ENCODE results near the gene SLC25A33.
"Not testable (repeated sequence)": the region's sequence is repeated elsewhere in the genome, so short reads cannot be mapped to it uniquely, and the experiment has no call there.

SLC25A33 gene

DNA sequence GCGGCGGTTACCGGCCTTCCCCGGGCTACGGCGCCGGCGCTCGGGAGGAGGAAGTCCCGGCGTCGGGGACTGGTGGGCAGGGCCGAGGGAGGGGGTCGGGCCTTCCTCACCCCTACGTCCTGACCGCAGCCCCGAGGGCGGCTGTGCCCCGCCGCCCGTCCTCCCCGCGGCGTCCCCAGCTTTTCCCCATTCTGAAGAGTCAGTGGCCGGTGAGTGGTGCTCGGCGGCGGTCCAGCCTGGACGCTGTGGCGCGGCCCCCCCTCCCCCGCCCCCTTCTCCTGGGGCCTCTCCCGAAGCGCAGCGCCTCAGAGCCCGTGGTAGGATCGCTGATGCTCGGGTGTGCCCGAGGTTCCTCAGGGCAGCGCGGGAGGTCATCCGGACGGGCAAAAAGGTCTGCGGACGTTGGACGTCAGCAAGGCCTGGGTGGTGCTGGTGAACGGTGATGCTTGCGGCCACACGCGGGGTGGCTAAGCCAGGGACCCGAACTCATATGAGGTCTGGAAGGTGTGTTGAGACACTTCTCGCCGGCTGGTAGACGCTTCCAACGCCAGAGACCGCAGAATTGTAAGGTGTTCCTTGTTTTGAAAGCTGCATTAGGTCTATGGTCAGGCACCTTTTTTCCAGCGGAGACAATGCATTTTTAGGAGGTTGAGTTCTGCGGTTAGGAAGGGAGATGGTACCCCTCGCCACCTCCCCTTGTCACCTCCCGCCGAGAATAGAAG lies 725 bp downstream of the SLC25A33 start:
- DNase-seq (ENCODE audit: low read depth), result peak; percentile 46

GRCh38 chr1:9542430-9542829 lies 3.2 kb downstream of the SLC25A33 start:
- DNase-seq (ENCODE audit: low read depth), result no peak

DNA sequence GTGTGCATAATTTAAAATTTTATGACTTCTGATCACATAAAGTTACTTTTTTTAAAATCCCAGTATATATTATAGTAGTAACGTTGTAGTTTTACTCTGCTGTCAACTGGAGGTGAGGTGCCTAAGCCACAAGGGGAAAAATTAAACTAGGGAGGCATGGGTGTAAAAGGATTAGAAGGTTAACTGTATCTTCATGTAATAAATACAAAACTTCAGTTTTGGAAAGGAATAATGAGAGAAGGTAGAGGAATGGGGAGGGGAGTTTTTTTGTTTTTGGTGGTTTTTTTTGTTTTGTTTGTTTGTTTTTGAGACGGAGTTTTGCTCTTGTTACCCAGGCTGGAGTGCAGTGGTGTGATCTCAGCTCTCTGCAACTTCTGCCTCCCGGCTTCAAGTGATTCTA lies 5.7 kb downstream of the SLC25A33 start:
- DNase-seq (ENCODE audit: low read depth), result no peak

DNA sequence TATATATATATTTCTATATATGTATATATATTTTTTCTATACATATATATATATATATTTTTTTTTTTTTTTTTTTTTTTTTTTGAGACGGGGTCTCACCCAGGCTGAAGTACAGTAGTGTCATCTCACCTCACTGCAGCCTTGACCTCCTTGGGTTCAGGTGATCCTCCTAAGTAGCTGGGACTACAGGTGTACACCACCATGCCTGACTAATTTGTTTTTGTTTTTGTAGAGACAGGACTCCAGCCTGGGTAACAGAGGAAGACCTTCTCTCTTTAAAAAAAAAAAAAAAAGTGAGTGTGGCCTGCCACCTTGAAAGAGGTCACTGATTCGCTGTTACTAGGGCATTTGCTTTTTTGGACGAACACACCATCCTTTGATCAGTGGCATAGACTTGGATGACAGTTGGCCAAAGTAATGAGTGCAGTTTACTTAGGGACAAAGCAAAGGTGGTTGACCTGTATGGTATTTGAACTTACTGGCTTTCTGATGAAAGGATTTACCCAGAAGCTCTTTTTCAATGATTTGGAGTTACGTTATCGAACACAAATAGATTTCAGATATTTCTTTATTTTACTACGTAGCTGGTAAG lies 10.8 kb downstream of the SLC25A33 start:
- no peak for DNase-seq (ENCODE audit: low read depth)

- DNase-seq (ENCODE audit: low read depth), result no peak
Measured at GRCh38 chr1:9551984-9552383, 12.7 kb downstream of the SLC25A33 start.

DNA sequence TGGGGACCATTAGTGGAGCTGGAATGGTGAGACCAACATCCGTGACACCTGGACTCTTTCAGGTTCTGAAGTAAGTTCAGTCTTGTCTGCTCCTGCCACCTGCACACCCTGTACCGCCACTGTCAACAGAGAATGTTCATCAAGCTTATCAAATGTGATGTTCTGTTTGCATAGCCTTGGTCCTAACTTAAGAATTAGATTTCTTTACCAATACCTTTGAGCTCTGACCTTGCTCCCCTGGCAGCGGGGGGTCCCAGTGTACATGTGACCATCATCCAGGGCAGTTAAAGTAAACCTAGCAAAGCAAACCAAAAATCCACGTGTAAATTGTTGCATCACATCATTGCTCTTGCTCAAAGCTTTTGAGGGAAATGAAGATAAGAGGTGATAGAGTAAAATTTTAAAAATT lies 14.5 kb downstream of the SLC25A33 start:
- DNase-seq (ENCODE audit: low read depth), result no peak

GRCh38 chr1:9555942-9556341 lies 16.7 kb downstream of the SLC25A33 start:
- no peak for DNase-seq (ENCODE audit: low read depth)

DNA sequence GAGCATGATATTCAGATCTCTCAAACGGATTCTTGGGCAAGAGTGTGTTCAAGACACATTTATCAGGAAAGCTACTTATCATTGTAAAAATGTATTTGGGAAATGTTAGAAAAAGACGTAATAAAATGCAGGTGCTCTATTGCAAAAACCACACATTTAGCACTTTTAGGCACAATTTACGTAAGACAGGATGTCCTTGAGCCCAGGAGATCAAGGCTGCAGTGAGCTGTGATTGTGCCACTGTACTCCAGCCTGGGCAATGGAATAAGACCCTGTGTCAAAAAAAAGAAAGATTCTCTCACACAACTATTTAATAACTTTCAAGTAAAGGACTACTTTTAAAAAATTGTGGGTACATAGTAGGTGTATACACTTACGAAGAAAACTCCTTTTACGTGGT lies 18.4 kb downstream of the SLC25A33 start:
- DNase-seq (ENCODE audit: low read depth), result no peak

DNA sequence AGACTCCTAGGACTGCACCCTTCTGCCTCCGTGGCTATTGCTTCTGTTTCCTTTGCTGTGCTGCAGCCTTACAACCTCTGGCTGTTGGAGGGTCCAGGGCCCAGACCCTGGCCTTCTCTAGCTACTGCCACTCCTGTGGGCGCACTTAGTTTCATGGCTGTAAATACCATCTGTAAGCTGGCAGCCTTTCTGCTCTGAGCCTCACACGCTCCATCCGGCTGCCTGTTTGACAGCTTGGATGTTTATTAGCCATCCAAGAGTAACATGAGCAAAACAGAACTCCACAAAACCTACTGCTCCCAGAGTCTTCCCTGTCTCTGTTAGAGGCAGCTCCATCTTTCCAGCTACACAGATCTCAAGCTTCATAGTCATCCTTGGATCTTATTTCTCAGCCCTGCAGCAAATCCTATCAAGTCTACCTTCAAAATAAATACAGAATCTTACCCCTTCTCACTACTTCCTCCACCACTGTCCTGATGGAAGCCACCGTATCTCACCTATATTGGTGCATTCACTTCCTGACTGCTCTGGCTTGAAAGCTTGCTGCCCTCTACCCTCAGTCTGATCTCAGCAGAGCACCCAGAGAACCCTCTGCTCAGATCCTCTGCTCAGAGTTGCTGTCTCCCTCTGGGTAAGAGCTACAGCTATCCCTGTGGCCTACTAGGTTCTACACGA lies 19.1 kb downstream of the SLC25A33 start:
- no peak for DNase-seq (ENCODE audit: low read depth)

GRCh38 chr1:9558946-9559545 lies 19.8 kb downstream of the SLC25A33 start:
- no peak for DNase-seq (ENCODE audit: low read depth)

DNA sequence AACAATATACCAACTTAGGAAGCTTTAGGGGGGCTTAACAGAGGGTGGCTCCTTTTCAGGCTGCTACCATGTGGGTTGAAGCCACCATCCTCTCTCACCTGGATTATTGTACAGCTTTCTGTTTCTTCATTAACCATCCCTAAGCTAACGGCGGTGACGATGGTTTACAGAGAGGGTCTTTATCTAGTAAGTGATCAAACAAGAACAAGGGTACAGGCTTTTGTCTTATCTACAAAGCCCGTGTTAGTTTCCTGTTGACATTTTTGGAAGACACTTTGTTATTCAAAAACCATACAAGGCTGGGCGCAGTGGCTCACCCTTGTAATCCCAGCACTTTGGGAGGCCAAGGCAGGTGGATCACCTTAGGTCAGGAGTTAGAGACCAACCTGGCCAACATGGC lies 20.4 kb downstream of the SLC25A33 start:
- DNase-seq (ENCODE audit: low read depth), result no peak

- DNase-seq (ENCODE audit: low read depth), result not testable (repeated sequence)
Measured at GRCh38 chr1:9560090-9560489, 20.8 kb downstream of the SLC25A33 start.

DNA sequence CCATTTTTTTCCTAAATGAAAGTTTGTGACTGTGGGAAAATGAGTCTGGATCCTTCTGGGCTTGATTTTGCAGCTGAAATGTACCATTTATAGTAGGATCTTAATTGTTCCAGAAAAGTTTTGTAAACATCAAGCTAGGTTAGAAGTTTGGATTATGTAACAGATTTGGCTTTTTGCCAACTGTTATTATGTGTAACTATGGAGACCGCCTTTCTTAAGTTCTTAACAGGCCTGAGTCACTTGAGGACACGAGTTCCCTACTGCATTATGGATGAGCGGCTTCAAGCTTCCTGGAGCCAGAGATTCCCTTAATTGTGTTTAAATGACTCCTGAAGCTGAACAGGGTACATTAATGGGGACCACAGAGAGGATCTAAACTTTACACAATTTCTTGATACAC lies 22.2 kb downstream of the SLC25A33 start:
- DNase-seq (ENCODE audit: low read depth), result no peak

- no peak for DNase-seq (ENCODE audit: low read depth)
Measured at GRCh38 chr1:9569267-9569666, 30.0 kb downstream of the SLC25A33 start.

DNA sequence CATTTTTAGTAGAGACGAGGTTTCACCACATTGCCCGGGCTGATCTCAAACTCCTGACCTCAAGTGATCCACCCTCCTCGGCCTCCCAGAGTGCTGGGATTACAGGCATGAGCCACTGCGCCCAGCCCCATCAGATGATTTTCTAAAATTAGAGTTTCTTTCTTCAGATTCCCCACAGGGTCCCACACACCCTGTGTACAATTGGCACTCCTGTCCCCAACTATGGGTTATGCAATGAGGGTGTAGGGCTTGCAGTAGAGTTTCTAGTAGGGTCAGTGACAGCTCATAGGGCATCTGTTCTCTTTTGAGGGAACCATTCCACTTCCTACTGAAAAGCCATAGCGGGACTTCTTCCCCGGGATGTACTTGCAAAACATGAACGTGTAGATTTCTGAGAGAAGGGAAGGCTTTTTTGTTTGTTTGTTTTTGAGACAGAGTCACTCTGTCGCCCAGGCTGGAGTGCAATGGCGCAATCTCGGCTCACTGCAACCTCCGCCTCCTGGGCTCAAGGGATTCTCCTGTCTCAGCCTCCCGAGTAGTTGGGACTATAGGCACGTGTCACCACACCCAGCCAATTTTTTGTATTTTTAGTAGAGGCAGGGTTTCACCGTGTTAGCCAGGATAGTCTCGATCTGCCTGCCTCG lies 31.7 kb downstream of the SLC25A33 start:
- not testable (repeated sequence) for DNase-seq (ENCODE audit: low read depth)

GRCh38 chr1:9573723-9574122 lies 34.5 kb downstream of the SLC25A33 start:
- DNase-seq (ENCODE audit: low read depth), result no peak

DNA sequence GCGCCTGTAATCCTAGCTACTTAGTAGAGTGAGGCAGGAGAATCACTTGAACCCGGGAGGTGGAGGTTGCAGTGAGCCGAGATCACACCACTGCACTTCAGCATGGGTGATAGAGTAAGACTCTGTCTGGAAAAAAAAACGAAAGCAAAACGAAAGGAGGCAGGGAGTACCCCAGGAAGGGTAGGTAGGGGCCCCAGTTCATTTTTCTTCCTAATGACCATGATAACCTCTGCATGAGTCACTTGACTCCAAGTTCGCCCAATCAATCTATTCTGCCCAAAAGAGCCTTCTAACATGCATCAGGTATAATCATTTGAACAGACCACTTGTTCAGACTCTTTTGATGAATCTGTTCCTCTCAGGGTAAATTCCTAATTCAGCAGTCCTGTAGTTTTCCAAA lies 36.2 kb downstream of the SLC25A33 start:
- DNase-seq (ENCODE audit: low read depth), result no peak

- DNase-seq (ENCODE audit: low read depth), result no peak
Measured at GRCh38 chr1:9576903-9577302, 37.6 kb downstream of the SLC25A33 start.

GRCh38 chr1:9577423-9577822 lies 38.2 kb downstream of the SLC25A33 start:
- no peak for DNase-seq (ENCODE audit: low read depth)

DNA sequence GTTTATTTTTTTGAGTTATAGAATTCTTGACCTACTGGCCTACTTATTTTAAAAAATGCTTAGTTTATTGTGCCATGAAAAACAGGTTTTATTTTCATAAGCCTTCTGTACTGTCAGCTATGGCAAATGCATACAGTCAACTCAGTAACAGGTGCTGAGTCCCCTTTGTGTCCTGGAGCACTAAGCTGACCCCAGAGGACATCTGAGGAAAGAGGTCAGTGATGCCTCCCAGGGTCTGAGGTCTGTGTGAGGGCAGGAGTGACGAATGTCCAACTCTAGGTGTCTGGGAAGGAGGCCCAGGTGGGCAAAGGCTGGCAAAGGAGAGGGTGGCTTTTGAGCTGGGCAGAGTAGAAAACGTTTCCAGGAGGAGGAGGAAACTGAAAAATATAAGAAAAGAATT lies 41.7 kb downstream of the SLC25A33 start:
- no peak for DNase-seq (ENCODE audit: low read depth)

DNA sequence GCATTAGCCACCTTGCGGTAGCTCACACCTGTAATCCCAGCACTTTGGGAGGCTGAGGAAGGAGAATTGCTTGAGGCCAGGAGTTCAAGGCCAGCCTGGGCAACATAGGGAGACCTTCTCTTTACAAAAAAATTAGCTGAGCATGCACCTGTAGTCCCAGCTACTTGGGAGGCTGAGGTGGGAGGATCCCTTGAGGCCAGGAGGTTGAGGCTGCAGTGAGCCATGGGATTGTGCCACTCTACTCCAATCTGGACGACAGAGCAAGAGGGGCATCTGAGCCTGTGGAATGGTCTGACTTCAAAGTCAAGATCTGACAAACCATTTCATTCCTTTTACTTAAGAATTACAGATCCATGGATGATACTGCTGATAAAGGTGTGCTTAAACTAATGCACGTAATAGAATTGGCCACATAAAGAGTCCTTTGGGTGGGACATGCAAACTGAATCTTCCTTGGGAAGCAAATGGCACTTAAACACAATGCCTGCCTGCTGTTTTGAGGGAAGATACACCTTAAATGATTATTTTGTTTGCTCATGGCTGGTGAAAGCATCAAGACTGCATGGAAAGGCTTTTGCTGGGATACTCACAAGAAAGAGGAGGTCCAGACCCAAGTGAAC lies 47.0 kb downstream of the SLC25A33 start:
- no peak for DNase-seq (ENCODE audit: low read depth)

GRCh38 chr1:9588551-9589143 lies 49.4 kb downstream of the SLC25A33 start, which contains the start of gene TMEM201:
TMEM201 (plus strand) TSS chr1:9588911; CDS start chr1:9588931, 20 bp downstream.
- DNase-seq (ENCODE audit: low read depth), result peak; percentile 97

Data from activated T-cell treated with anti-CD3 and anti-CD28 coated beads for 48 hours (primary cell).